Activated CD4-positive, CD25-positive, alpha-beta regulatory T cell treated with anti-CD3 and anti-CD28 coated beads, Interleukin-2, amount 50 U/mL, for 16 hours (primary cell): ENCODE data around the gene RPS6KA4.

Source experiments
- DNase-seq: peaks from one replicate; pipeline ENCODE4 v3.0.0-alpha.2; 2020; ENCODE audit warnings: low read depth, low spot score

The RPS6KA4 gene

GRCh38 chr11:64327375-64327774, 31.6 kb upstream of the RPS6KA4 start:
- DNase-seq: no peak

DNA sequence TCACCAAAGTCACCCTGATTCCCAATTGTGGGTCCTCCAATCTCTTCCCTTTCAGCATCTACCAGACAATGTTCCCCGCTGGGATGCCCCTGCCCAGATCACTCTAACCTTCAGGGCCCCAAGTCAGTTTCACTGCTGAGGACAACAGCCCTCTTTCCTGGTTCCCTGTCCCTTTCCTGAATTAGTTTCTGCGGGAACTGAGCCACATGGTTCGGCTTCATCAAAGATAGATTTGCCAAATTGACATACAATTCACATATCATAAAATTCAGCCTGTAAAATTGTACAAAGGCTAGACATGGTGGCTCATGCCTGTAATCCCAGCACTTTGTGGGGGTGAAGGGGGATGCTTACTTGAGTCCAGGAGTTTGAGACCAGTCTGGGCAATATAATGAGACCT, 31.0 kb upstream of the RPS6KA4 start:
- no peak for DNase-seq

GRCh38 chr11:64330888-64331287, 28.1 kb upstream of the RPS6KA4 start:
- DNase-seq: no peak

- DNase-seq: peak; percentile 36
Measured at GRCh38 chr11:64331569-64332371, 27.2 kb upstream of the RPS6KA4 start.

- no peak for DNase-seq
Measured at GRCh38 chr11:64333556-64333955, 25.4 kb upstream of the RPS6KA4 start.

DNA sequence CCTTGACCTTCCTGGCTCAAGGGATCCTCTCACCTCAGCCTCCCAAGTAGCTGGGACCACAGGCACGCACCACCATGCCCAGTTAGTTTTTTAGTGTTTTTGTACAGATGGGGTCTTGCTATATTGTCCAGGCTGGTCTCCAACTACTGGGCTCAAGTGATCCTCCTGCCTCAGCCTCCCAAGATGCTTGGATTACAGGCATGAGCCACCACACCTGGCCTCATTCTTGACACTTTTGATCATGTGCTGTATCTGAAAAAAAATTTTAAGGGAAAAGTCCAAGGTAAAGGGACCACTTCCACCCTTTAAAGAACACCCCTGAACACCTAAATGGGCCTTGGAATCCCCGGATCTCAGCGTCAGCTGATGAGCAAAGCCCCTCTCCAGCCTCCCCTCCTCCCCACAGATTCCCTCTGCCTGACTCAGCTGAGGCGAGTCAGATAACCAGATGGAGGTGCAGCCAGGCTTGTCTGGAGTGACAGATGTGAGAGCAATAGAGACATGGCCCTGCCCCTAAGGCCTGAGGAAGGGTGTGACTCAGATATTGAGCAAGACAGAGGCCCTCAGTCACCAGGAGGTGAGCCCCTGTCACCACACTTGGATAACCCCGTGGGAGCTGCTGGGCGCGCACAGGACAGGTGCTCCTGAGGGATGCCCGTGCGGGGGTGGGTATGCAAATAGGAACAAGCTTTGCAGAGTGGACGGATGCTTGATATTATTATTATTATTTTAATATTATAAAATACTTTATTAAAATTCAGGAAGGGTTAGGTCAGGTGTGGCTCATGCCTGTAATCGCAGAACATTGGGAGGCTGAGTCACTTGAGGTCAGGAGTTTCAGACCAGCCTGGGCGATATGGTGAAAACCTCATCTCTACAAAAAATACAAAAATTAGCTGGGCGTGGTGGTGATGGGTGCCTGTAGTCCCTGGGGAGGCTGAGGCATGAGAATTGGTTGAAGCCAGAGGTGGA, 23.9 kb upstream of the RPS6KA4 start:
- DNase-seq: no peak

GRCh38 chr11:64337538-64338249, 21.3 kb upstream of the RPS6KA4 start:
- no peak for DNase-seq

DNA sequence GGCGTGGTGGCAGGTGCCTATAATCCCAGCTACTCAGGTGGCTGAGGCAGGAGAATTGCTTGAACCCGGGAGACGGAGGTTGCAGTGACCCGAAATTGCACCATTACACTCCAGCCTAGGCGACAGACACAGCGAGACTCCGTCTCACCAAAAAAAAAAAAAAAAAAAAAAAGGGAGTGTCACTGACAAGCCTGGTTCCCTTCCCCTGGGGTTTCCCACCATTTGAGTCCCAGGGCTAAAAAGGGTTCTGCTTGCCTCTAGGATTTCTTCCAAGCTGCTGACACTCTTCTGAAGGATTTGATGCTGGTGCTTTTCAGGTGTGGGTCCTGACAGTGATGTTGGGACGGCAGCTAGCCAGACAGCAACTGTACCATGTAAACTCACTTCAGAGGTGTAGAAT, 20.2 kb upstream of the RPS6KA4 start:
- DNase-seq: no peak

GRCh38 chr11:64339286-64339685, 19.7 kb upstream of the RPS6KA4 start:
- DNase-seq: no peak

DNA sequence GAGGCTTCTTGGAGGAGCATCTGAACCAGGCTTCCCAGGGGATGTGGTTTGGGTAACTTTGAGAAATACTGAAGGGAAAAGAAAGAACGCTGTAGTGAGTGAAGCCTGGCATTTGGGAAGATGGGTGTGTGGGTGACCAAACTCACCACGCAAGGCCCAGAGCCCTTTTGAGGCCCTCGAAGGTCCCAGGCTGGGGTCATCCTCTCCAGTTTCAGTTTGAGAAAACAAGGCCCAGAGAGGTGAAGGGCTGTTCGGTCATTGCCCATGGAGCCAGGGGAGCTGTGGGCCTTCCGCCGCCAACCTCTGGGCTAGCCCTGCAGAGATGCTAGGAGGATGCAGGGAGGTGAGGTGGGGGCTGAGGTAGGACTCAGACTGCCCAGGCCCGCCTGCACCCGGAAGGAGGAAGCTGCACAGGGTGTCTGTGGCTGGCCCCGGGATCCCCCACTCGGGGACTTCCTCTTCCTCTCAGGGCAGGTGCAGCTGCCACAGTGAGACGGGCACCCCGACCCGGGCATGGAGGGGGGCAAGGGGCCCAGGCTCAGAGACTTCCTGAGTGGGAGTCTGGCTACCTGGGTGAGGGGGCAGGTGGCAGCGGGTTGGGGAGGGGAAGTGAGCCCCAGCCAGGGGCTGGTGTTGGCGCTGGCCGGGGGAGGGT, 19.1 kb upstream of the RPS6KA4 start, which contains the start of gene CCDC88B:
CCDC88B (plus strand) TSS at position 451 of the 655 bp plus-strand sequence; CDS start at position 514, 63 bp downstream.
- DNase-seq: peak; percentile 70

- DNase-seq: peak; percentile 56
Measured at GRCh38 chr11:64340671-64341335, 18.2 kb upstream of the RPS6KA4 start.

DNA sequence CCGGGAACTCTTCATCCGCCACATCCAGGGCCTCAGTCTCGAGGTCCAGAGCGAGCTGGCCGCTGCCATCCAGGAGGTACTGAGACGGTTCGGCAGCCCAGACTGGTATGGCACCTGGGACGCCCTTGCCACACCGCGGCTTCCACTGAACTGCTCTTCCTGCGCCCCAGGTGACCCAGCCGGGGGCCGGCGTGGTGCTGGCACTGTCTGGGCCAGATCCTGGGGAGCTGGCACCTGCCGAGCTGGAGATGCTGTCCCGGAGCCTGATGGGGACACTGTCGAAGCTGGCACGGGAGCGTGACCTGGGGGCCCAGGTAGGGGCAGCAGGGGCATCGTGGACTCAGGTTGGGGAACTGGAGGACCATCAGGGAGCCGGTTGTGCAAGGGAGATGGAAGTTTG, 17.5 kb upstream of the RPS6KA4 start:
- no peak for DNase-seq

- DNase-seq: peak; percentile 66
Measured at GRCh38 chr11:64341851-64342791, 16.8 kb upstream of the RPS6KA4 start.

GRCh38 chr11:64342869-64343745, 15.9 kb upstream of the RPS6KA4 start:
- no peak for DNase-seq

GRCh38 chr11:64343767-64344559, 15.0 kb upstream of the RPS6KA4 start:
- DNase-seq: no peak

- DNase-seq: no peak
Measured at GRCh38 chr11:64344787-64345186, 14.2 kb upstream of the RPS6KA4 start.

GRCh38 chr11:64347193-64347867, 11.6 kb upstream of the RPS6KA4 start:
- DNase-seq: no peak
